Measurements from ENCODE around the gene BIN1.

BIN1 gene

DNA sequence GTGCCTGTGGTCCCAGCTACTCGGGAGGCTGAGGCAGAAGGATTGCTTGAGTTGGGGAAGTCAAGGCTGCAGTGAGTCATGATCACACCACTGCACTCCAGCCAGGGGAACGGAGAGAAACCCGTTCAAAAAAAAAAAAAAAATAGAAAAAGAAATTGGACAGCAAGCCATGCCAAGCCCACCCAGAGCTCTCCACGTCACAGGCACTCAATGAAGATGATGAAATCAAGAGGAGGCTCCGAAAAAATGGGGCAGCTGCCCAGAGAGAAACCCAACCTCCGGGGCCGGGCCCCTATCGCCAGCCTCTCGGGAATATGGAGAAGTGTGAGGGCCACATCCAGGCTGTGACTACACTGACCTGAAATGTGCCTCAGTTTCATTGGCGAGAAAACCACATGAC, 40.0 kb downstream of the BIN1 start:
- H4K20me1 ChIP-seq (ENCODE audit: insufficient read depth, low read length) = no peaks in the 10 kb centered on the region
- no peak overlapping the region for H3K4me2 ChIP-seq (ENCODE audit: low read depth, low read length)
- H3K4me1 ChIP-seq (ENCODE audit: low read length) = peaks cover 15% of the 10 kb centered on the region; the same call in 1 of the 2 replicates
- H3K36me3 ChIP-seq (replicated peaks; ENCODE audit: insufficient read depth, low read length) = no peaks in the 10 kb centered on the region
- H3K9me3 ChIP-seq (replicated peaks; ENCODE audit: insufficient read depth, low read length) = no peaks in the 10 kb centered on the region
- no peak overlapping the region for H3K9ac ChIP-seq (ENCODE audit: low read length)
- no peak for DNase-seq
- H3K79me2 ChIP-seq (ENCODE audit: low read length) = no peaks in the 10 kb centered on the region
- H3K4me3 ChIP-seq (ENCODE audit: low read length) = no peak overlapping the region
- H3K27me3 ChIP-seq (replicated peaks; ENCODE audit: insufficient read depth, low read length) = no peaks in the 10 kb centered on the region
- no peak for TF ChIP-seq EZH2 (optimal IDR thresholded peaks at IDR 0.05; ENCODE audit: low read depth, low read length)
- no peak for TF ChIP-seq CTCF (IDR thresholded peaks at IDR 0.05; ENCODE audit: low read length)
- no peak for TF ChIP-seq EZH2phosphoT487 (IDR thresholded peaks at IDR 0.05; ENCODE audit: low read length)
- H3F3A ChIP-seq (ENCODE audit: insufficient read depth, low read length) = no peaks in the 10 kb centered on the region
- no peaks in the 10 kb centered on the region for H3K9me2 ChIP-seq (replicated peaks; ENCODE audit: insufficient read depth, low read length)
- H2AFZ ChIP-seq (ENCODE audit: low read length) = no peak overlapping the region
- H3K27ac ChIP-seq (ENCODE audit: low read length) = no peak overlapping the region

GRCh38 chr2:127065940-127066318, 41.0 kb downstream of the BIN1 start:
- Histone ChIP-seq H3K9me2 (replicated peaks; ENCODE audit: insufficient read depth, low read length) (no peaks in the 10 kb centered on the region), H3K79me2 (ENCODE audit: low read length) (no peaks in the 10 kb centered on the region), H3K9me3 (replicated peaks; ENCODE audit: insufficient read depth, low read length) (no peaks in the 10 kb centered on the region), H4K20me1 (ENCODE audit: insufficient read depth, low read length) (no peaks in the 10 kb centered on the region), H3K4me2 (ENCODE audit: low read depth, low read length) (no peak overlapping the region), H3K9ac (ENCODE audit: low read length) (no peak overlapping the region), H3K4me1 (ENCODE audit: low read length) (peaks cover 15% of the 10 kb centered on the region; the same call in 1 of the 2 replicates), H3K4me3 (ENCODE audit: low read length) (no peak overlapping the region), H3F3A (ENCODE audit: insufficient read depth, low read length) (no peaks in the 10 kb centered on the region), H3K36me3 (replicated peaks; ENCODE audit: insufficient read depth, low read length) (no peaks in the 10 kb centered on the region), H3K27ac (ENCODE audit: low read length) (no peak overlapping the region), H3K27me3 (replicated peaks; ENCODE audit: insufficient read depth, low read length) (no peaks in the 10 kb centered on the region), H2AFZ (ENCODE audit: low read length) (no peak overlapping the region)
- no peak for DNase-seq
- TF ChIP-seq EZH2 (optimal IDR thresholded peaks at IDR 0.05; ENCODE audit: low read depth, low read length) = no peak
- TF ChIP-seq EZH2phosphoT487 (IDR thresholded peaks at IDR 0.05; ENCODE audit: low read length) = no peak
- TF ChIP-seq CTCF (IDR thresholded peaks at IDR 0.05; ENCODE audit: low read length) = no peak

GRCh38 chr2:127065299-127065939, 41.5 kb downstream of the BIN1 start:
- Histone ChIP-seq H3K9ac (ENCODE audit: low read length) (no peak overlapping the region), H3K79me2 (ENCODE audit: low read length) (no peaks in the 10 kb centered on the region), H2AFZ (ENCODE audit: low read length) (no peak overlapping the region), H3K4me2 (ENCODE audit: low read depth, low read length) (no peak overlapping the region), H3F3A (ENCODE audit: insufficient read depth, low read length) (no peaks in the 10 kb centered on the region), H3K36me3 (replicated peaks; ENCODE audit: insufficient read depth, low read length) (no peaks in the 10 kb centered on the region), H3K4me3 (ENCODE audit: low read length) (no peak overlapping the region), H3K4me1 (ENCODE audit: low read length) (peaks cover 15% of the 10 kb centered on the region; the same call in 1 of the 2 replicates), H4K20me1 (ENCODE audit: insufficient read depth, low read length) (no peaks in the 10 kb centered on the region), H3K27me3 (replicated peaks; ENCODE audit: insufficient read depth, low read length) (no peaks in the 10 kb centered on the region), H3K9me2 (replicated peaks; ENCODE audit: insufficient read depth, low read length) (no peaks in the 10 kb centered on the region), H3K9me3 (replicated peaks; ENCODE audit: insufficient read depth, low read length) (no peaks in the 10 kb centered on the region), H3K27ac (ENCODE audit: low read length) (no peak overlapping the region)
- no peak for DNase-seq
- no peak for TF ChIP-seq EZH2phosphoT487 (IDR thresholded peaks at IDR 0.05; ENCODE audit: low read length)

DNA sequence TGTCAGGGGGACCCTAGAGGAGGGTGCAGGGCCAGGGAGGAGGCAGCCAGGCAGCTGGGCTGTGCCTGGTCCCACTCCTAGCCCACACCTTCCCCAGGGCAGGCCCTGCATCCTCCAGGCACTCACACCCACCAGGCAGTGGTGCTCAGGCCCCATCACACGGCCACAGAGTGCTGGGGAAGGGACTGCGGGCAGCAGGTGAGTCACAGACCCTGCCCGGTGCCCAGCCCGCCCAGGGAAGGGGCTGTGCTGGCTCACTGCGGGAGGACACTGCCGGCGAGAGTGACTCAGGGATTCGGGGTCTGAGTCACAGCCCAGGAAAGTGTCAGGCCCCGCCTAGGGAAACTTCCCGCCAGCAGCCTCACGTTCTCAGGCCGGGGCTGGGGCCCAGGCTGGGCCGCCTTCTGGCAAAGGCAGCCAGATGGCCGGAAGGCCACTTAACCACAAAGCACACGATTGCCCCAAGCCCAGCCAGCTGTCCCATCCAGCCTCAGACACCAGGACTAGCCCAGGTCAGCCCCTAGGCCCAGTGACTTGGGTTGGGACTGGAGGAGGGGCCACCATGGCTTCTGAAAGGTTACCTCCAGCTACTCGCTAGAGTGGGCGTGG, 42.2 kb downstream of the BIN1 start:
- DNase-seq = peak; percentile 50
- no peaks in the 10 kb centered on the region for H3K9me3 ChIP-seq (replicated peaks; ENCODE audit: insufficient read depth, low read length)
- no peaks in the 10 kb centered on the region for H3K36me3 ChIP-seq (replicated peaks; ENCODE audit: insufficient read depth, low read length)
- H3K79me2 ChIP-seq (ENCODE audit: low read length) = no peaks in the 10 kb centered on the region
- H3K4me1 ChIP-seq (ENCODE audit: low read length) = peaks cover 15% of the 10 kb centered on the region; the same call in 1 of the 2 replicates
- no peaks in the 10 kb centered on the region for H3F3A ChIP-seq (ENCODE audit: insufficient read depth, low read length)
- H4K20me1 ChIP-seq (ENCODE audit: insufficient read depth, low read length) = no peaks in the 10 kb centered on the region
- peak overlapping the region; percentile 42 for H3K9ac ChIP-seq (ENCODE audit: low read length)
- no peak overlapping the region for H3K4me3 ChIP-seq (ENCODE audit: low read length)
- peak overlapping the region; percentile 72 for H2AFZ ChIP-seq (ENCODE audit: low read length)
- H3K4me2 ChIP-seq (ENCODE audit: low read depth, low read length) = peak overlapping the region; percentile 52
- TF ChIP-seq CTCF (IDR thresholded peaks at IDR 0.05; ENCODE audit: low read length) = no peak
- no peak for TF ChIP-seq EZH2 (optimal IDR thresholded peaks at IDR 0.05; ENCODE audit: low read depth, low read length)
- no peak for TF ChIP-seq EZH2phosphoT487 (IDR thresholded peaks at IDR 0.05; ENCODE audit: low read length)
- H3K9me2 ChIP-seq (replicated peaks; ENCODE audit: insufficient read depth, low read length) = no peaks in the 10 kb centered on the region
- H3K27ac ChIP-seq (ENCODE audit: low read length) = peak overlapping the region; percentile 31; the same call in 1 of the 2 replicates
- no peaks in the 10 kb centered on the region for H3K27me3 ChIP-seq (replicated peaks; ENCODE audit: insufficient read depth, low read length)
